ENCODE results near the gene UTP14C.
"Not testable (repeated sequence)": the region's sequence is repeated elsewhere in the genome, so short reads cannot be mapped to it uniquely, and the experiment has no call there.

The UTP14C gene

GRCh38 chr13:52048516-52048915 is 24.0 kb downstream of the UTP14C start:
- no peak for DNase-seq

- no peak for DNase-seq
These were observed 26.9 kb downstream of the UTP14C start for GRCh38 chr13:52051400-52051799.

GRCh38 chr13:52053460-52053859 is 29.0 kb downstream of the UTP14C start:
- DNase-seq: no peak

GRCh38 chr13:52061064-52061463 is 36.6 kb downstream of the UTP14C start:
- not testable (repeated sequence) for DNase-seq

- DNase-seq: no peak
These were observed 37.1 kb downstream of the UTP14C start for GRCh38 chr13:52061587-52061986.

- no peak for DNase-seq
These were observed 42.7 kb downstream of the UTP14C start for GRCh38 chr13:52067237-52067636.

- no peak for DNase-seq
These were observed 46.5 kb downstream of the UTP14C start for GRCh38 chr13:52070929-52071523.
